AG10803 (cell line): ENCODE results near the gene LHX6.

Source experiments
- DNase-seq: peaks from one replicate; pipeline ENCODE4 v3.0.0; 2010; ENCODE audit warnings: low read depth
- H3K4me3 ChIP-seq: 2 replicates; pipeline ENCODE4 v1.5.1; 2011; ENCODE audit warnings: mild to moderate bottlenecking, low read length, control low read depth
- TF ChIP-seq, protein P1 (sequence below): conservative IDR thresholded peaks from 2 replicates; pipeline ENCODE4 v1.5.1; 2011; ENCODE audit warnings: mild to moderate bottlenecking, low read length, control low read depth, inconsistent platforms

The LHX6 gene

DNA sequence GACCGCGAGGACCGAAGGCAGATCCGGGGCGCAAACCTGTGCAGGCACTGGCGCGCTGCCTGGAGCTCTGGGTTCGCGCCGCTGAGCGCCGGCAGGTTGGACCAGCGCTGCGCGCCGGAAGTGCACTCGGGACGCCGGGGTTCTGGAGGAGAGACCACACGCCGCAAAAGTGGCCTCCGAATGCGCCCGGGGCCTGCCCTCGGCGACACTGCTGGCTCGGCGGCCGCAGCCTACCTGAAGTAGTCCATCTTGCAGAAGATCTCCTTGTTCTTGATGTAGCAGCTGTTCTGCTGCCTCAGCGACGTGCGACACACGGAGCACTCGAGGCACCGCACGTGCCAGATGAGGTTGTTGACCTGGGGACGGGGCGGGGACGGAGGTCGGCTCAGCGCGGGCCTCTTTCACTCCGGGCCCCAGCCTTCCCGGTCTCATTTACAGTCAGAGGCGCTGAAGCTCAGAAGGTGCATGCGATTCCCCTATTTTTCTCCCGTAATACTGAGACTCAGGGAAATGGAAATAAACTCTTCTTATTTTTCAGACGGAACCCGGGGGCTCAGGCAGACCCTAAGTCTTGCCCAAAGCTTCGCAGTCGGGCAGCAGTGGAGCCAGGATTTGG, 2.5 kb downstream of the LHX6 start:
- TF ChIP-seq, protein P1, sequence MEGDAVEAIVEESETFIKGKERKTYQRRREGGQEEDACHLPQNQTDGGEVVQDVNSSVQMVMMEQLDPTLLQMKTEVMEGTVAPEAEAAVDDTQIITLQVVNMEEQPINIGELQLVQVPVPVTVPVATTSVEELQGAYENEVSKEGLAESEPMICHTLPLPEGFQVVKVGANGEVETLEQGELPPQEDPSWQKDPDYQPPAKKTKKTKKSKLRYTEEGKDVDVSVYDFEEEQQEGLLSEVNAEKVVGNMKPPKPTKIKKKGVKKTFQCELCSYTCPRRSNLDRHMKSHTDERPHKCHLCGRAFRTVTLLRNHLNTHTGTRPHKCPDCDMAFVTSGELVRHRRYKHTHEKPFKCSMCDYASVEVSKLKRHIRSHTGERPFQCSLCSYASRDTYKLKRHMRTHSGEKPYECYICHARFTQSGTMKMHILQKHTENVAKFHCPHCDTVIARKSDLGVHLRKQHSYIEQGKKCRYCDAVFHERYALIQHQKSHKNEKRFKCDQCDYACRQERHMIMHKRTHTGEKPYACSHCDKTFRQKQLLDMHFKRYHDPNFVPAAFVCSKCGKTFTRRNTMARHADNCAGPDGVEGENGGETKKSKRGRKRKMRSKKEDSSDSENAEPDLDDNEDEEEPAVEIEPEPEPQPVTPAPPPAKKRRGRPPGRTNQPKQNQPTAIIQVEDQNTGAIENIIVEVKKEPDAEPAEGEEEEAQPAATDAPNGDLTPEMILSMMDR = no peak
- DNase-seq = no peak
- no peak overlapping the region for H3K4me3 ChIP-seq

DNA sequence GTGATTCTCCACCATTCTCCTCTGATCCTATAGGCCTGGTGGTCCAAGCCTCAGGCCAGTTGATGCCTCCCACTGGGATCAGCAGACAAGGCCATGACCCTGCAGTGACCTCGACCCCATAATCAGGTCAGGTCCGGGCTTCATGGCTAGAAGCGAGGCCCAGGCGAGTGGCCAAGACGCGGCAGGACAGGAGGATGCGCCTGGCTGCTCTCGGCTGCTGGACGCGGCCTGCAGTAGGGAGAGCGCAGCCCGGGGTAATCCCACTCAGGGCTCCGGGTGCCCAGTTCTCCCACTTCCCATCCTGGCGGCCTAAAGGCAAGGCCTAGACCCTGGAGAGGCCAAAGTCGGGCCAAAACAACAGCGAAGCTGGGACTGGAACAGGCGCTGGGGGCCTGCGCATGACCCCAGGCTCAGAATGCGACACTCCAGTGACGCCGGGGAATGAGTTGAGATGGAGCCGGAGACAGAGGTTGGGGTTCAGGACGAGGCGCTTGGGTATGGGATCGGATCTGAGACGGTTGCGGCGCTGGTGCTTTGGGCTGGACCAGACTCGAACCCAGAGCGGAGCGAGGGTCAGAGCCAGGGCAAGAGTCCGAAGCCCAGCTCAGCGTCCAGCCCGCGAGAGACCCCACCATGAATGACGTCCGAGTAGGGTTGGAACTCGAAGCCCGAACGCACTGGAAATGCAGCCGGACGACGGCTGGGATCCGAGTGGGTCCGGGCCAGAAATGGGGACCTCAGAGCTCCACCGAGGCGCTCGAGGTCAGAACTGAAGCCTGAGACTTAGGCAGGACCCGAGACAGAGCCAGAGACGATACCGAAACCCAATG, 3.2 kb downstream of the LHX6 start:
- H3K4me3 ChIP-seq = no peak overlapping the region
- TF ChIP-seq, protein P1 = no peak
- DNase-seq = no peak

DNA sequence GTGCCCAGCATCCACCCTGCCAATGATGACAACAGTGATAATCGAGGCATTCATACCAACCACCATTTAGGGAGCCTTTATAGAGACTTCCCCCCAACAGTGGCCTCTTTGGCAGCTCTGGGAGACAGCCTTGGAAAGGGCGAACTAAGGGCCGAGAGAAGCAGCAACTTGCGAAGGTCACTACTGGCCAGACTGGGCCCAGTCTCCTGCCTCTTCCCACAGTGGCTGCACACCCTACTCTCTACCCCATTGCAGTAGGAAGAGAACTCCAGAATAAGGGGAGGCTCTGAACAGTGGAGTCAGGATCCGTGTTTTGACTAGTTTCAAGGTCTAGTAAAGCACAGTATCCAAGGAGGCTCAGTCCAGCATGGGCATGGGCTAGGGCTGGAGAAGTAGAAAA, 5.3 kb downstream of the LHX6 start:
- H3K4me3 ChIP-seq = no peak overlapping the region
- no peak for DNase-seq
- TF ChIP-seq, protein P1 = no peak

DNA sequence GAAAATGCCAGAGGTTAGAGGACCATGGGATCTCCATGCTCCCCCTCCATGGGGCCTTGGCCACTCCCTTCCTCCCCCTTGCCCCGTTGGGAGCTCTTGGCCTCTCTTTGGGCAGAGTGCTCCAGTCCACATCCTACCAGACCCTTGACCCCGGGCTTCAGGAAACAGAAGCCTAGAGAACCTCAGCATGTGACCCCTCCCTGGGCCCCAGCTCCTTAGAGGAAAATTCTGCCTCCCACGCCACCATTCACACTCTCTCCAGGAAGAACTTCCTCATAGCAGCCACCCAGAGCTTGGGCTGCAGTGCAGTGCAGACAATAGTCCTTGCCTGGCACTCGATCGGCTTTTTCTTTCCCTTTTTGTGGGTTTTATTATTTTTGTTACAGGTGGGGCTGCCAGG, 6.0 kb downstream of the LHX6 start:
- TF ChIP-seq, protein P1 = no peak
- no peak overlapping the region for H3K4me3 ChIP-seq
- no peak for DNase-seq

DNA sequence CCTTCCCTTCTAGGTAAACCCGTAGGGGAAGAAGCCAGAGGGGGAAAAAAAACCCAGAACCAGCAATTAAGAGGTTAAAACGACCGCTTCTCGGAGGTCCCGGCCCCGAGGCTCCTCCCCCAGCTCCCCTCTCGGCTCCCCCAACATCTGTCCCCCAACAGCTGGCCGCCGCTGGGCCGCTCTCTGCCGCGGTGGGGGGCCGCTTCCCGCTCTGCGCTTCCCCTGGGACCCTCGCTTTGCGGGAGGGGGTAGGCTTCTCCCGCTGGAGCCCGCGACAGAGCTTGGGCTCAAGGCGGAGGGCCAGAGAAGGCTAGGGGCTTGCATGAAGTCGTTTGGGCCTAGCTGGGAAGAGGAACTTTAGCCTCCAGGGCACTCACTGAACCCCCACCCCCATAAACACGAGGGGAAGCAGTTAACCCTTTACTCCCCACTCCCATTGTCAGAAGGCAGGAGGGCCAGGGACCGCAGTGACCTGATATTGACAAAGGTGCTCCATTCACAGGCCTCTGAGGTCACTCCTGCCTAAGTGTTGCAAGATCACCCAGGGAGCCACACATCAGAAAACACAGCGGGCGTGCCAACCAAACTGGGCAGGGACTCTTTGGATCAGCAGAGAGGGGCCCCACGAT, 7.5 kb downstream of the LHX6 start:
- TF ChIP-seq, protein P1 = no peak

DNA sequence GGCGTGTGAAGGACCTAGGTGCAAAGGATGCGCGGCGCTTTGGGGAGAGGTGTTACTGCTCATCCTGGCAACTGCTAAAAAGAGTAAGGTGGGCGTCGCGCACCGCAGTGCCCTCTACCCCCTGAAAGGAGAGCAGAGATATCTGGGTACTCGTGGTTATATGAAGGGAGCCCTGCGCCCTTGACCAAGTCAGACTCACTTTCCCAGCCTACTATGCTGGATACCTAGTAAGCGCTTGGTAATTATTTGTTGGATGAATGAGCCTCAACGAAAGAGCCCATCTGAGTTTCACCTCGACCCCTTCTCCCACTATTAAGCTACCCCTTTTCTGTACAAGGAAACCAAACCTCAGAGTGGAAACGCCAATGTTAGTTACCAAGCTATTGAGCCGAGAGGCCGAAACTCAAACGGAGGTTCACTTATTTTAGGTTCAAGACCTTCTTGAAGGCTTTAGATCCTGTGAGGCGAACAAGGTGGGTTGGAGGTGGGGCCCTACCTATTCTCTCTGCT, 8.0 kb downstream of the LHX6 start:
- no peak for DNase-seq
- H3K4me3 ChIP-seq = no peak overlapping the region
- TF ChIP-seq, protein P1 = no peak

More for the DNA sequence above, 7.5 kb downstream of the LHX6 start:
- no peak for DNase-seq
- no peak overlapping the region for H3K4me3 ChIP-seq
